Suprapubic skin (tissue), 4 donors: ENCODE measurements around the gene TRIM40. TPM values are rescaled to one million over a fixed set of nuclear protein-coding genes. Genes with fewer than 3 reads are reported as not detected.

Experiments
- DNase-seq, 2 donors: peaks; one replicate each; pipeline ENCODE4 v3.0.0-alpha.2; 2019; ENCODE audit warnings: low spot score in 2 of 2
- H3K27ac ChIP-seq: fragments of 200-600 bp; sonication (generic); one replicate; pipeline ENCODE4 v1.5.1; 2019
- H3K27me3 ChIP-seq: fragments of 200-600 bp; sonication (generic); one replicate; pipeline ENCODE4 v1.5.1; 2019
- H3K36me3 ChIP-seq: fragments of 200-600 bp; sonication (generic); one replicate; pipeline ENCODE4 v1.5.1; 2019
- H3K4me1 ChIP-seq: fragments of 200-600 bp; sonication (generic); one replicate; pipeline ENCODE4 v1.5.1; 2019
- H3K4me3 ChIP-seq: fragments of 200-600 bp; sonication (generic); one replicate; pipeline ENCODE4 v1.5.1; 2019; ENCODE audit warnings: mild to moderate bottlenecking
- H3K9me3 ChIP-seq: fragments of 200-600 bp; sonication (generic); one replicate; pipeline ENCODE4 v1.5.1; 2019
- CTCF ChIP-seq, 2 donors: fragments of 200-600 bp in 1 of 2; fragments of 450-650 bp in 1 of 2; sonication (generic) in 1 of 2; IDR thresholded peaks; one replicate each; pipeline ENCODE4 v1.5.1; 2016 to 2019; ENCODE audit warnings: antibody characterized with exemption in 2 of 2, mild to moderate bottlenecking in 1 of 2, moderate library complexity in 1 of 2
- EP300 ChIP-seq: sonication (generic); formaldehyde crosslinking; IDR thresholded peaks from one replicate; pipeline ENCODE4 v1.6.1; 2017; ENCODE audit warnings: antibody characterized with exemption
- POLR2A ChIP-seq, 2 donors: fragments of 450-650 bp; IDR thresholded peaks; one replicate each; pipeline ENCODE4 v1.6.1; 2017; ENCODE audit warnings: antibody characterized with exemption in 2 of 2, mild to moderate bottlenecking in 2 of 2, moderate library complexity in 2 of 2
- POLR2AphosphoS5 ChIP-seq, 3 donors: sonication (generic); formaldehyde crosslinking; IDR thresholded peaks; one replicate each; pipeline ENCODE4 v1.6.1; 2017; ENCODE audit warnings: antibody characterized with exemption in 3 of 3
- WGBS: methylation state at CpG from one replicate; pipeline ENCODE4 v1.1.5; 2018; 5-methylcytosine and 5-hydroxymethylcytosine counted together
- total RNA-seq, 4 donors: library from RNA; depleted of rRNA; stranded (reverse); fragments of >200 nt; gene quantifications; one replicate each; pipeline ENCODE4 v1.1.0, GENCODE V29; 2016

Gene TRIM40
- total RNA-seq, 4 donors from 2014 or later, result not detected

- no peak for DNase-seq
- Histone ChIP-seq H3K36me3 (peaks cover 86% of the 10 kb centered on the region), H3K4me3 (no peak overlapping the region), H3K27me3 (no peaks in the 10 kb centered on the region), H3K27ac (no peak overlapping the region), H3K9me3 (no peaks in the 10 kb centered on the region), H3K4me1 (peaks cover 4% of the 10 kb centered on the region)
- TF ChIP-seq CTCF (IDR thresholded peaks at IDR 0.05) (no peak), POLR2A (IDR thresholded peaks at IDR 0.05) (no peak), POLR2AphosphoS5 (IDR thresholded peaks at IDR 0.05) (no peak), EP300 (no peak)
- WGBS, result 87% methylated on average over 8 of the region's 8 CpGs
Measured at GRCh38 chr6:30194797-30195690, 59.1 kb downstream of the TRIM40 start.

GRCh38 chr6:30195951-30196350 lies 60.0 kb downstream of the TRIM40 start:
- TF ChIP-seq CTCF (IDR thresholded peaks at IDR 0.05) (no peak), EP300 (no peak), POLR2A (IDR thresholded peaks at IDR 0.05) (no peak), POLR2AphosphoS5 (IDR thresholded peaks at IDR 0.05) (no peak)
- no peaks in the 10 kb centered on the region for H3K9me3 ChIP-seq
- 100% methylated on average over 1 of the region's 1 CpG for whole genome bisulfite sequencing
- DNase-seq, result no peak
- H3K27me3 ChIP-seq, result no peaks in the 10 kb centered on the region
- peaks cover 84% of the 10 kb centered on the region for H3K36me3 ChIP-seq
- peaks cover 7% of the 10 kb centered on the region for H3K4me1 ChIP-seq
- no peak overlapping the region for H3K4me3 ChIP-seq
- no peak overlapping the region for H3K27ac ChIP-seq

- no peaks in the 10 kb centered on the region for H3K27me3 ChIP-seq
- 96% methylated on average over 12 of the region's 12 CpGs for WGBS
- H3K27ac ChIP-seq, result no peak overlapping the region
- DNase-seq, result no peak
- TF ChIP-seq CTCF (IDR thresholded peaks at IDR 0.05) (no peak), POLR2AphosphoS5 (IDR thresholded peaks at IDR 0.05) (no peak), EP300 (no peak), POLR2A (IDR thresholded peaks at IDR 0.05) (no peak)
- H3K9me3 ChIP-seq, result no peaks in the 10 kb centered on the region
- H3K36me3 ChIP-seq, result peaks cover 79% of the 10 kb centered on the region
- peaks cover 11% of the 10 kb centered on the region for H3K4me1 ChIP-seq
- no peak overlapping the region for H3K4me3 ChIP-seq
Measured at GRCh38 chr6:30196376-30196775, 60.4 kb downstream of the TRIM40 start.

Other genes with a start within 250 kb of the TRIM40 start
- gene HLA-A, start 193.6 kb upstream of the TRIM40 start, total RNA-seq, result 100 to 1,000 TPM; 455 to 546 (median 499) TPM
- 10 to 100 TPM; 16.7 to 23.9 (median 21.6) TPM for gene POLR1H, start 74.9 kb upstream of the TRIM40 start, total RNA-seq
- 10 to 100 TPM; 35.2 to 54.4 (median 44.2) TPM for gene PPP1R11, start 68.9 kb upstream of the TRIM40 start, total RNA-seq
- 10 to 100 TPM; 29.1 to 73.1 (median 44.6) TPM for gene RNF39, start 60.4 kb upstream of the TRIM40 start, total RNA-seq
- under 1 TPM in 1 of 4 donors, not detected in 3; 0.57 TPM for gene TRIM31, start 23.1 kb upstream of the TRIM40 start, total RNA-seq
- 1 to 10 TPM in 2 of 4 donors, under 1 TPM in 2; 0.76 to 1.6 (median 1.1) TPM for gene TRIM10, start 25.1 kb downstream of the TRIM40 start, total RNA-seq
- 1 to 10 TPM in 2 of 4 donors, under 1 TPM in 2; 0.19 to 1.6 (median 0.73) TPM for gene TRIM15, start 27.4 kb downstream of the TRIM40 start, total RNA-seq
- gene TRIM26, start 77.3 kb downstream of the TRIM40 start, total RNA-seq, result 10 to 100 TPM; 61.3 to 79.0 (median 72.5) TPM
- 10 to 100 TPM in 2 of 4 donors, 1 to 10 TPM in 2; 6.6 to 17.8 (median 9.2) TPM for gene TRIM39, start 190.8 kb downstream of the TRIM40 start, total RNA-seq
- gene RPP21, start 209.0 kb downstream of the TRIM40 start, total RNA-seq, result 100 to 1,000 TPM in 1 of 4 donors, 10 to 100 TPM in 3; 71.4 to 106 (median 91.1) TPM